Activated CD8-positive, alpha-beta memory T cell treated with anti-CD3 and anti-CD28 coated beads, Interleukin-2, amount 50 U/mL, for 24 hours (primary cell): ENCODE data around the gene URI1.
A peak's percentile ranks its signal among the peaks of the same experiment; 100 is the strongest.
"Not testable (repeated sequence)": the region's sequence is repeated elsewhere in the genome, so short reads cannot be mapped to it uniquely, and the experiment has no call there.

ENCODE experiments used
- DNase-seq: peaks from one replicate; pipeline ENCODE4 v3.0.0-alpha.2; 2020; ENCODE audit errors: extremely low read depth

The URI1 gene

GRCh38 chr19:29941828-29942403, at the start of gene URI1:
URI1 (plus strand) TSS chr19:29942239; CDS start chr19:29942548, 309 bp downstream.
- DNase-seq, result peak; percentile 74

- DNase-seq, result no peak
Observed at GRCh38 chr19:29893606-29894284, 48.3 kb upstream of the URI1 start.

- DNase-seq, result no peak
Observed at GRCh38 chr19:29896802-29897201, 45.2 kb upstream of the URI1 start.

GRCh38 chr19:29897466-29897865, 44.6 kb upstream of the URI1 start:
- no peak for DNase-seq

- no peak for DNase-seq
Observed at GRCh38 chr19:29904017-29904416, 38.0 kb upstream of the URI1 start.

GRCh38 chr19:29908963-29909944, 32.8 kb upstream of the URI1 start:
- no peak for DNase-seq

GRCh38 chr19:29914933-29915332, 27.1 kb upstream of the URI1 start:
- DNase-seq, result no peak

- DNase-seq, result not testable (repeated sequence)
Observed at GRCh38 chr19:29915832-29916231, 26.2 kb upstream of the URI1 start.

- no peak for DNase-seq
Observed at GRCh38 chr19:29917911-29918310, 24.1 kb upstream of the URI1 start.

GRCh38 chr19:29918891-29919290, 23.1 kb upstream of the URI1 start:
- DNase-seq, result no peak

- DNase-seq, result no peak
Observed at GRCh38 chr19:29922972-29923371, 19.1 kb upstream of the URI1 start.

GRCh38 chr19:29923653-29924052, 18.4 kb upstream of the URI1 start:
- DNase-seq, result no peak

- DNase-seq, result no peak
Observed at GRCh38 chr19:29926031-29926430, 16.0 kb upstream of the URI1 start.

GRCh38 chr19:29926801-29927200, 15.2 kb upstream of the URI1 start:
- DNase-seq, result no peak

GRCh38 chr19:29927944-29928625, 14.0 kb upstream of the URI1 start:
- no peak for DNase-seq

GRCh38 chr19:29928831-29929230, 13.2 kb upstream of the URI1 start:
- no peak for DNase-seq

GRCh38 chr19:29934257-29934656, 7.8 kb upstream of the URI1 start:
- DNase-seq, result no peak

GRCh38 chr19:29934781-29935180, 7.3 kb upstream of the URI1 start:
- DNase-seq, result no peak

- DNase-seq, result no peak
Observed at GRCh38 chr19:29936409-29936808, 5.6 kb upstream of the URI1 start.

GRCh38 chr19:29939628-29940027, 2.4 kb upstream of the URI1 start:
- no peak for DNase-seq

GRCh38 chr19:29940971-29941585, 961 bp upstream of the URI1 start:
- DNase-seq, result no peak
